Upper lobe of right lung (tissue), 1 donor: ENCODE data around the gene NQO2. TPM values are rescaled to one million over a fixed set of nuclear protein-coding genes. Genes with fewer than 3 reads are reported as not detected.
A peak's percentile ranks its signal among the peaks of the same experiment; 100 is the strongest.

Experiments
- ATAC-seq: fragments of 200-7000 bp; cut with Tn5 transposase; one replicate; pipeline ENCODE4 v1.9.1; 2020; ENCODE audit warnings: mild to moderate bottlenecking, moderate library complexity
- DNase-seq: peaks from one replicate; pipeline ENCODE4 v3.0.0-alpha.2; 2020
- H3K27ac ChIP-seq: fragments of 200-600 bp; one replicate; pipeline ENCODE4 v1.8.0; 2022
- H3K27me3 ChIP-seq: fragments of 200-600 bp; one replicate; pipeline ENCODE4 v1.8.0; 2022; ENCODE audit warnings: mild to moderate bottlenecking
- H3K36me3 ChIP-seq: fragments of 200-600 bp; one replicate; pipeline ENCODE4 v1.8.0; 2022
- H3K4me1 ChIP-seq: fragments of 200-600 bp; one replicate; pipeline ENCODE4 v1.8.0; 2022
- H3K4me3 ChIP-seq: fragments of 200-600 bp; one replicate; pipeline ENCODE4 v1.8.0; 2022; ENCODE audit warnings: mild to moderate bottlenecking
- H3K9me3 ChIP-seq: fragments of 200-600 bp; one replicate; pipeline ENCODE4 v1.8.0; 2022
- intact Hi-C: fragments of 100-400 bp; cut with DNase I; formaldehyde crosslinking; loops from one replicate; pipeline ENCODE4 v1.11.0; 2022
- total RNA-seq: library from RNA; stranded (reverse); fragmentation: NEBNext Ultra II Directional; extraction: Animal tissue kit (Norgen Biotek cat#: 25700); gene quantifications from one replicate; pipeline ENCODE4 v1.2.1, GENCODE V29; 2021
- TF ChIP-seq, protein P1 (sequence below): fragments of 200-600 bp; IDR thresholded peaks from one replicate; pipeline ENCODE4 v1.8.0; 2022; ENCODE audit warnings: antibody characterized with exemption
- donor health status: DM: no; HTN: yes; CAD: no; lungs with severe emphysema.

The NQO2 gene
- total RNA-seq, 1 donor from 2014 or later: 20.6 TPM

GRCh38 chr6:3032986-3033385, 33.3 kb downstream of the NQO2 start:
- H3K4me3 ChIP-seq: no peak overlapping the region
- TF ChIP-seq, protein P1, sequence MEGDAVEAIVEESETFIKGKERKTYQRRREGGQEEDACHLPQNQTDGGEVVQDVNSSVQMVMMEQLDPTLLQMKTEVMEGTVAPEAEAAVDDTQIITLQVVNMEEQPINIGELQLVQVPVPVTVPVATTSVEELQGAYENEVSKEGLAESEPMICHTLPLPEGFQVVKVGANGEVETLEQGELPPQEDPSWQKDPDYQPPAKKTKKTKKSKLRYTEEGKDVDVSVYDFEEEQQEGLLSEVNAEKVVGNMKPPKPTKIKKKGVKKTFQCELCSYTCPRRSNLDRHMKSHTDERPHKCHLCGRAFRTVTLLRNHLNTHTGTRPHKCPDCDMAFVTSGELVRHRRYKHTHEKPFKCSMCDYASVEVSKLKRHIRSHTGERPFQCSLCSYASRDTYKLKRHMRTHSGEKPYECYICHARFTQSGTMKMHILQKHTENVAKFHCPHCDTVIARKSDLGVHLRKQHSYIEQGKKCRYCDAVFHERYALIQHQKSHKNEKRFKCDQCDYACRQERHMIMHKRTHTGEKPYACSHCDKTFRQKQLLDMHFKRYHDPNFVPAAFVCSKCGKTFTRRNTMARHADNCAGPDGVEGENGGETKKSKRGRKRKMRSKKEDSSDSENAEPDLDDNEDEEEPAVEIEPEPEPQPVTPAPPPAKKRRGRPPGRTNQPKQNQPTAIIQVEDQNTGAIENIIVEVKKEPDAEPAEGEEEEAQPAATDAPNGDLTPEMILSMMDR: no peak
- ATAC-seq (no peak), DNase-seq (no peak)
- H3K9me3 ChIP-seq: no peaks in the 10 kb centered on the region
- no peaks in the 10 kb centered on the region for H3K4me1 ChIP-seq
- intact Hi-C loops: no loop called here
- no peaks in the 10 kb centered on the region for H3K36me3 ChIP-seq
- no peak overlapping the region for H3K27ac ChIP-seq
- H3K27me3 ChIP-seq: no peaks in the 10 kb centered on the region

- no peaks in the 10 kb centered on the region for H3K4me1 ChIP-seq
- H3K9me3 ChIP-seq: no peaks in the 10 kb centered on the region
- no peak overlapping the region for H3K27ac ChIP-seq
- ATAC-seq (no peak), DNase-seq (no peak)
- TF ChIP-seq, protein P1: no peak
- no peak overlapping the region for H3K4me3 ChIP-seq
- H3K36me3 ChIP-seq: no peaks in the 10 kb centered on the region
- no peaks in the 10 kb centered on the region for H3K27me3 ChIP-seq
- intact Hi-C loops: no loop called here
These were observed 34.0 kb downstream of the NQO2 start for GRCh38 chr6:3033652-3034051.

DNA sequence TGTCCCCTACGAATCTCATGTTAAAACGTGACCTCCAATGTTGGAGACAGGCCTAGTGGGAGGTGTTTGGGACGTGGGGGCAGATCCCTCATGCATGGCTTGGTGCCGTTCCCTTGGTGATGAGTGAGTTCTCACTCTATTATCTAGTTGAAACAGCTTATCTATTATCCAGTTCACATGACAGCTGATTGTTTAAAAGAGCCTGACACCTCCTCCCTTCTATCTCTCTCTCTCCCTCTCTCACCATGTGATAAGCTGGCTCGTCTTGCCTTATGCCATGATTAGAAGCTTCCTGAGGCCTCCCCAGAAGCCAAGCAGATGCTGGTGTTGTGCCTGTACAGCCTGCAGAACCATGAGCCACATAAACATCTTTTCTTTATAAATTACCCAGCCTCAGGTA, 35.7 kb downstream of the NQO2 start:
- no peak for DNase-seq
- Histone ChIP-seq H3K27ac (no peak overlapping the region), H3K36me3 (no peaks in the 10 kb centered on the region), H3K27me3 (no peaks in the 10 kb centered on the region), H3K4me3 (no peak overlapping the region), H3K9me3 (no peaks in the 10 kb centered on the region), H3K4me1 (no peaks in the 10 kb centered on the region)
- ATAC-seq: no peak
- intact Hi-C loops: no loop called here
- TF ChIP-seq, protein P1: no peak

- Histone ChIP-seq H3K9me3 (no peaks in the 10 kb centered on the region), H3K36me3 (no peaks in the 10 kb centered on the region), H3K27me3 (no peaks in the 10 kb centered on the region), H3K27ac (no peak overlapping the region), H3K4me3 (no peak overlapping the region), H3K4me1 (no peaks in the 10 kb centered on the region)
- DNase-seq (no peak), ATAC-seq (peak; percentile 20)
- TF ChIP-seq, protein P1: no peak
- intact Hi-C loops: no loop called here
These were observed 37.4 kb downstream of the NQO2 start for GRCh38 chr6:3036861-3037637.

DNA sequence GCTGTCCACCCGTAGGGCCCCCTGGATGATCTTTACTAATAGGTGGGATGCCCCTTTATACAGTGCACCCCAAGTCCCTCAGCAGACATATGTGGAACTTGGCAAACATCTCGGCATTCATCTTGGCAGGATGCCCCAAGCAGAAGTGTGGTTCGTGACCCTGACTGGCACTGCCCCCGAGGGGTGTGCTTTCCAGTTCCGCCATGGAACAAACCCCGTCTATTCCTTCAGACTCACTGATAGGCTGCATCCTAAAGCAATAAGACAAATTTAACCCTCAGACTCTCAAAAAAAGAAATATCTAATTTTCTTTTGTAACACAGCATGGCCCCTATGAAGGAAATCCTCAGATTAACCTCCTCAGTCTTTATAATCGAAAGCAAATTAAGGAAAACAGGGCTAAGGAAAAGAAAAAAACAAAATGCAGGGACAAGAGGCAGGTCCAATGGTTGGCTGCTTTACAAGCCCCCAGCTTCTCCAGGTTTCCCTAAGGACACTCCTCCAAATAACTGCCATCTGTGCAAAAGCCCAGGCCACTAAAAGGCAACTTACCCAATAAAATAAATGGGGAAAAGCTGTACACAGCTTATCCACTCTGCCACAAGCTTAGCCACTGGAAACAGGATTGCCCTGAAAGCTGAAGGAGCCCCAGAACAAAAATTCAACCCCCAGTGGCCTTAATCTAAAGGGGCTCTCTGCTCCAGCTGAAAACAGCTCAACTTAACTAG, 38.1 kb downstream of the NQO2 start:
- intact Hi-C loops: no loop called here
- Histone ChIP-seq H3K4me3 (no peak overlapping the region), H3K27ac (no peak overlapping the region), H3K4me1 (no peaks in the 10 kb centered on the region), H3K27me3 (no peaks in the 10 kb centered on the region), H3K9me3 (no peaks in the 10 kb centered on the region), H3K36me3 (no peaks in the 10 kb centered on the region)
- no peak for DNase-seq
- ATAC-seq: peak; percentile 67
- TF ChIP-seq, protein P1: no peak
